HG03066 (cell line): ENCODE results near the gene SIL1.
"Not testable (repeated sequence)": the region's sequence is repeated elsewhere in the genome, so short reads cannot be mapped to it uniquely, and the experiment has no call there.

ENCODE experiments used
- ATAC-seq: cut with Tn5 transposase; IDR thresholded peaks from one replicate; pipeline ENCODE4 v1.9.1; 2021; ENCODE audit warnings: low read depth; ENCODE audit not compliant: unreplicated experiment

Gene SIL1

GRCh38 chr5:139043157-139043905 is 154.8 kb downstream of the SIL1 start:
- ATAC-seq: no peak

DNA sequence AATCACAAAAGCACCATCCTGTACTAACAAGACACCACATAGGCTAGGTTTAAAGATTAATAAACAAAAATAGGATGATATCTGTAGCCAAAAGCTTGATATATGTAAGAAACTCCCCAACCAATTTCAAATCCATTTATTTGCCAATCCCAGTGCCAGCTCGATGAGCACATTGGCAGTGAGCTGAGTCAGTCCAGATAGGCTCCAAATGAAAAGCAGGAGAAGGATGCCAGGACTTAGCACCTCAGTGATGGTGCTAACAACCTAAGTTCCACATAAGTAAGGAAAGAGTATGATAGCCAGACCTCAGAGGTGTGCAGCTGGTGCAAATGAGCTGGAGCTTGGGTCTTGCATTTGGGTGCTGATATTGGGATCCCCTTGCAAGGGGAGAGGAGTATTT is 158.1 kb downstream of the SIL1 start:
- no peak for ATAC-seq

GRCh38 chr5:139038613-139039305 is 159.4 kb downstream of the SIL1 start:
- no peak for ATAC-seq

DNA sequence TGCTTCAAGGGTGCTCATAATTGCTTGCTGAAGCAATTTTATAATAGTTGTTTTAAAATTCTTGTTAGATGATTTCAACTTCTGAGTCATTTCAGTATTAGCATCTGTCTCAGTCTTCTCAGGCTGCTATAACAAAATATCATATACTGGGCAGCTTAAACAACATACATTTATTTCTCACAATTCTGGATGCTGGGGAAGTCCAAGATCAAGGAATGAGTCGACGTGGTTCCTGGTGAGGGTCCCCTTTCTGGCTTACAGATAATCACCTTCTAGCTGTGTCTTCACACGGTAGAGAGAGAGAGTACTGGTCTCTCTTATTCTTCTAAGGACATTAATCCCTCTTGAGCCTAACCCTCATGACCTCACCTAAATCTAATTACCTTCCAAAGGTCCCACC is 160.4 kb downstream of the SIL1 start:
- ATAC-seq: no peak

GRCh38 chr5:139036332-139036731 is 161.8 kb downstream of the SIL1 start:
- not testable (repeated sequence) for ATAC-seq

- no peak for ATAC-seq
These were observed 171.0 kb downstream of the SIL1 start for GRCh38 chr5:139027150-139027549.

- no peak for ATAC-seq
These were observed 172.5 kb downstream of the SIL1 start for GRCh38 chr5:139025651-139026050.

- no peak for ATAC-seq
These were observed 174.9 kb downstream of the SIL1 start for GRCh38 chr5:139023286-139023685.

GRCh38 chr5:139022528-139022927 is 175.6 kb downstream of the SIL1 start:
- no peak for ATAC-seq

- ATAC-seq: no peak
These were observed 176.8 kb downstream of the SIL1 start for GRCh38 chr5:139021346-139021745.

GRCh38 chr5:139019880-139020279 is 178.3 kb downstream of the SIL1 start:
- ATAC-seq: no peak

- no peak for ATAC-seq
These were observed 179.0 kb downstream of the SIL1 start for GRCh38 chr5:139019211-139019610.

- no peak for ATAC-seq
These were observed 180.5 kb downstream of the SIL1 start for GRCh38 chr5:139017624-139018023.

GRCh38 chr5:139016186-139016585 is 182.0 kb downstream of the SIL1 start:
- ATAC-seq: no peak

DNA sequence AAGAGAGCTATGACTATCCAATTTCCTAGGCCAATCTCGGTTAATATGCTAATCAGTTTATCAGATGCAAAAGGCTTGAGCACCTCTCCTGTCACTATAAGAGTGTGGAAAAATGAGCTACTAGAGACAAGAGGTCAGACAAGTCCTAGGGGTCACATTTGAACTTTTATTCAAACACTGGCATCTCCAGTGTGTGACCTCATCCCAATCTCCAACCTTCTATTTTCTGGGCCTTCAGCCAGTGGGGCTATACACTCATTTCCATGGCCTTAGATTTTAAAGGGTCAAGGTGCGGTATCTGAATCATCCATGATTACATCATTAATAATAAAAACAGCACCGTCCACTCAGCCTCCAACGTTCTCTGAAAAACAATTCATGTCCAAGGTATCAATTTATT is 183.4 kb downstream of the SIL1 start:
- no peak for ATAC-seq

DNA sequence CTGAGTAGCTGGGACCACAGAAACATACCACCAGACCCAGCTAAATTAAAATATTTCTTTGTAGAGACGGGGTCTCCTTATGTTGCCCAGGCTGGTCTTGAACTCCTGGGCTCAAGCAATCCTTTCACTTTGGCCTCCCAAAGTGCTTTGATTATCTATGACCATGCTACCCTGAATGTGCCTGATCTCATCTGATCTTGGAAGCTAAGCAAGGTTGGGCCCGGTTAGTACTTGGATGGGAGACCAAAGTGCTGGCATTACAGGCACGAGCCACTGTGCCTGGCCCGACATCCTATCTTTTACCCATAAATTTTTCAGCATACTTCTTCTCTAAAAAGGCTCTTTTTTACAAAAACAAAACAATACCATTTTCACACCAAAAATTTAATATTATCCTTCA is 186.0 kb downstream of the SIL1 start:
- no peak for ATAC-seq

- ATAC-seq: not testable (repeated sequence)
These were observed 187.0 kb downstream of the SIL1 start for GRCh38 chr5:139011156-139011555.

GRCh38 chr5:139004374-139005307 is 193.5 kb downstream of the SIL1 start:
- ATAC-seq: no peak

- ATAC-seq: no peak
These were observed 198.5 kb downstream of the SIL1 start for GRCh38 chr5:138999674-139000073.

DNA sequence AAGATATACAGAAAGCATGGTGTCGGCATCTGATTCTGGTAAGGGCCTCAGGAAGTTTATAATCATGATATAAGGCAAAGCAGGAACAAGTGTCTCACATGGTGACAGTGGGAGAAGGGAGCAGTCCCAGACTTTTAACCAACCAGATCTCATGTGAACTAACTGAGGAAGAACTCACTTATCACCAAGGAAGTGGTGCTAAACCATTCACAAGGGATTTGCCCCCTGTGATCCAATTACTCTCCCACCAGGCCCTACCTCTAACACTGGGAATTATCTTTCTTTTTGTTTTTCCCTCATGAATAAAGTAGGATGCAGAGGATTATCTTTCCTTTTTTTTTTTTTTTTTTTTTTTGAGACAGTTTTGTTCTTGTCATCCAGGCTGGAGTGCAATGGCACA is 199.6 kb downstream of the SIL1 start:
- no peak for ATAC-seq

DNA sequence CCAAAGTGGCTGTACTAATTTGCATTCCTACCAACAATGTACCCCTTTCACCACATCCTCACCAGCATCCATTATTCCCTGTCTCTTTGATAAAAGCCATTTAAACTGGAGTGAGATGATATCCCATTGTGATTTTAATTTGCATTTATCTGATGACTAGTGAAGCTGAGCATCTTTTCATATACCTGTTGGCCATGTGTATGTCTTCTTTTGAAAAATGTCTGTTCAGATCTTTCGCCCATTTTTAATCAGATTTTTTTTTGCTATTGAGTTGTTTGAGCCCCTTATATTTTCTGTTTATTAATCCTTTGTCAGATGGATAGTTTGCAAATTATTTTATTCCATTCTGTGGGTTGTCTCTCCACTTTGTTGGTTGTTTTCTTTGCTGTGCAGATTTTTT is 202.0 kb downstream of the SIL1 start:
- no peak for ATAC-seq
